GM12878 (cell line): ENCODE data around the gene SHCBP1L. TPM values are rescaled to one million over a fixed set of nuclear protein-coding genes. Genes with fewer than 3 reads are reported as not detected.

ENCODE experiments used
- ATAC-seq: fragments of 200-7000 bp; cut with Tn5 transposase; 3 replicates; pipeline ENCODE4 v1.9.1; 2020; ENCODE audit warnings: mild to moderate bottlenecking, moderate library complexity
- BruUV-seq: library from RNA; stranded (reverse); fragments of 400-500 nt; replicated peaks from 2 replicates; lab custom pipeline; 2021; lab: Mats Ljungman, UMichigan
- CTCF ChIA-PET: fragments of 300-600 bp; sonication (Branson Sonifier 250); formaldehyde crosslinking; extraction: SDS; loops from one replicate; lab custom pipeline; 2021; ENCODE audit warnings: inconsistent platforms; lab: Yijun Ruan, JAX
- POLR2A ChIA-PET: fragments of 350-600 bp; formaldehyde crosslinking; extraction: SDS; loops from one replicate; lab custom pipeline; 2021; ENCODE audit warnings: inconsistent platforms; lab: Charles Lee
- RAD21 ChIA-PET: fragments of 300-600 bp; sonication (Branson Sonifier 250); formaldehyde crosslinking; loops from one replicate; lab custom pipeline; 2023; ENCODE audit warnings: antibody characterized with exemption; ENCODE audit not compliant: unreplicated experiment; lab: Charles Lee
- SMC1A ChIA-PET: fragments of 300-600 bp; sonication (Branson Sonifier 250); formaldehyde crosslinking; loops from one replicate; lab custom pipeline; 2023; ENCODE audit not compliant: unreplicated experiment, uncharacterized antibody; lab: Charles Lee
- DNase-seq: peaks from one replicate; pipeline ENCODE4 v3.0.0-alpha.2; 2011; ENCODE audit warnings: low read depth, low spot score
- FAIRE-seq: peaks from 3 replicates; lab custom pipeline; 2011; peaks lifted over from hg19 to GRCh38; lab: Jason Lieb, UNC
- H2AFZ ChIP-seq: 2 replicates; pipeline ENCODE4 v1.6.0; 2011; ENCODE audit warnings: low read depth, low read length, control low read depth; ENCODE audit not compliant: control insufficient read depth
- H3K27ac ChIP-seq: 2 replicates; pipeline ENCODE4 v1.5.1; 2011; ENCODE audit warnings: control low read depth; ENCODE audit not compliant: control insufficient read depth, insufficient read depth
- H3K27me3 ChIP-seq, 2 experiments: replicated peaks in 1 of 2; 2 replicates each; pipeline versions ENCODE4 v1.6.0 to v1.6.1; 2011; ENCODE audit warnings: low read length in 1 of 2; ENCODE audit not compliant: control insufficient read depth in 2 of 2, insufficient read depth in 2 of 2
- H3K36me3 ChIP-seq, 2 experiments: 2 replicates each; pipeline ENCODE4 v1.5.1; 2011; ENCODE audit warnings: low read length in 1 of 2; ENCODE audit not compliant: control insufficient read depth in 2 of 2, insufficient read depth in 2 of 2
- H3K4me1 ChIP-seq: 2 replicates; pipeline ENCODE4 v1.6.1; 2011; ENCODE audit warnings: mild to moderate bottlenecking, low read length, moderate library complexity, mixed read lengths; ENCODE audit not compliant: control insufficient read depth, insufficient read depth
- H3K4me2 ChIP-seq: 2 replicates; pipeline ENCODE4 v1.6.0; 2011; ENCODE audit warnings: control low read depth; ENCODE audit not compliant: control insufficient read depth, insufficient read depth
- H3K4me3 ChIP-seq: fragments of 200-600 bp; sonication (generic); 2 replicates; pipeline ENCODE4 v1.5.1; 2016
- H3K79me2 ChIP-seq: 2 replicates; pipeline ENCODE4 v1.6.0; 2011; ENCODE audit warnings: low read length; ENCODE audit not compliant: control insufficient read depth, insufficient read depth
- H3K9ac ChIP-seq: 2 replicates; pipeline ENCODE4 v1.8.0; 2011; ENCODE audit warnings: low read length, control low read depth, mixed read lengths; ENCODE audit not compliant: control insufficient read depth, insufficient read depth
- H3K9me3 ChIP-seq: replicated peaks from 3 replicates; pipeline ENCODE4 v1.5.1; 2011; ENCODE audit warnings: mild to moderate bottlenecking, low read length; ENCODE audit not compliant: control insufficient read depth, insufficient read depth
- H4K20me1 ChIP-seq: 2 replicates; pipeline ENCODE4 v1.6.0; 2011; ENCODE audit not compliant: control insufficient read depth, insufficient read depth
- CHD1 ChIP-seq: IDR thresholded peaks from 2 replicates; pipeline ENCODE4 v1.6.1; 2012; ENCODE audit warnings: low read depth, low read length, improper control_type of control experiment
- EZH2 ChIP-seq: IDR thresholded peaks from 2 replicates; pipeline ENCODE4 v1.6.1; 2012; ENCODE audit warnings: low read depth, mild to moderate bottlenecking, control low read depth, inconsistent platforms, low read length, borderline replicate concordance; ENCODE audit not compliant: control insufficient read depth
- FOXK2 ChIP-seq: fragments of 450-650 bp; IDR thresholded peaks from 2 replicates; pipeline ENCODE4 v1.6.1; 2017; ENCODE audit warnings: mild to moderate bottlenecking, moderate library complexity
- HDAC6 ChIP-seq: fragments of 200-600 bp; sonication (generic); IDR thresholded peaks from one replicate; pipeline ENCODE4 v1.8.0; 2017; ENCODE audit warnings: antibody characterized with exemption; ENCODE audit not compliant: unreplicated experiment
- MTA3 ChIP-seq: IDR thresholded peaks from 2 replicates; pipeline ENCODE4 v1.6.1; 2012; ENCODE audit warnings: low read length, inconsistent platforms, borderline replicate concordance
- RB1 ChIP-seq: fragments of 450-650 bp; formaldehyde crosslinking; IDR thresholded peaks from 2 replicates; pipeline ENCODE4 v1.6.1; 2017; ENCODE audit warnings: mild to moderate bottlenecking, borderline replicate concordance
- RCOR1 ChIP-seq: conservative IDR thresholded peaks from 2 replicates; pipeline ENCODE4 v1.6.1; 2012; ENCODE audit warnings: low read depth, low read length, improper control_type of control experiment
- SMAD5 ChIP-seq: IDR thresholded peaks from 2 replicates; pipeline ENCODE4 v1.6.1; 2016; ENCODE audit warnings: antibody characterized with exemption, low read depth
- SMARCA5 ChIP-seq: fragments of 450-650 bp; IDR thresholded peaks from 2 replicates; pipeline ENCODE4 v1.6.1; 2017; ENCODE audit warnings: mild to moderate bottlenecking
- SREBF2 ChIP-seq: IDR thresholded peaks from 2 replicates; pipeline ENCODE4 v1.6.1; 2012; ENCODE audit warnings: mild to moderate bottlenecking, low read length
- SRF ChIP-seq, 2 experiments: IDR thresholded peaks; 2 replicates each; pipeline ENCODE4 v1.6.1; 2011; ENCODE audit warnings: low read depth in 2 of 2, low read length in 2 of 2, mild to moderate bottlenecking in 1 of 2, moderate library complexity in 1 of 2
- TBL1XR1 ChIP-seq: IDR thresholded peaks from 2 replicates; pipeline ENCODE4 v1.6.1; 2012; ENCODE audit warnings: low read depth, low read length, improper control_type of control experiment
- ZNF24 ChIP-seq: fragments of 450-650 bp; IDR thresholded peaks from 2 replicates; pipeline ENCODE4 v1.6.1; 2017; ENCODE audit warnings: antibody characterized with exemption, mild to moderate bottlenecking
- whole genome bisulfite sequencing: methylation state at CpG from one replicate; pipeline ENCODE4 v1.1.6; 2016; ENCODE audit warnings: low lambda C conversion rate; ENCODE audit not compliant: insufficient replicate concordance, insufficient coverage; ENCODE audit errors: missing lambda C conversion rate; 5-methylcytosine and 5-hydroxymethylcytosine counted together
- in situ Hi-C: fragments of 300-500 bp; cut with MboI; formaldehyde crosslinking; loops from 9 replicates; pipeline ENCODE4 v1.14.3; 2018; ENCODE audit warnings: mixed read lengths
- intact Hi-C: fragments of 100-400 bp; cut with micrococcal nuclease; formaldehyde crosslinking; loops from one replicate; pipeline ENCODE4 v1.14.2; 2022; ENCODE audit not compliant: unreplicated experiment
- polyA plus RNA-seq, 11 experiments: library from polyadenylated mRNA; depleted of rRNA in 4 of 11; unstranded in 6 of 11; stranded (reverse) in 5 of 11; fragments of >200 nt; fragmentation: Nextera tagmentation in 4 of 11; fragmentation: Illumina TruSeq in 1 of 11; extraction: Ambion mirVana in 4 of 11; extraction: Trizol in 1 of 11; gene quantifications; 1 replicate in 1 of 11; 2 replicates in 10 of 11; pipeline versions ENCODE4 v1.2.1 to v1.2.3, GENCODE V29; 2011 to 2016; ENCODE audit warnings: inconsistent platforms in 2 of 11, missing spikeins in 2 of 11, low read depth in 1 of 11
- total RNA-seq, 4 experiments: library from RNA; depleted of rRNA in 3 of 4; stranded (reverse); fragments of >200 nt in 3 of 4; fragmentation: Illumina TruSeq in 1 of 4; extraction: Trizol in 1 of 4; gene quantifications; 2 replicates each; pipeline versions ENCODE4 v1.2.1 to v1.2.3, GENCODE V29; 2013 to 2021
- TF ChIP-seq, protein P1 (sequence below): fragments of 450-650 bp; formaldehyde crosslinking; IDR thresholded peaks from 2 replicates; pipeline ENCODE4 v1.4.0; 2022; ENCODE audit warnings: mild to moderate bottlenecking, moderate library complexity
- TF ChIP-seq, protein P2 (sequence below): fragments of 450-650 bp; IDR thresholded peaks from 2 replicates; pipeline ENCODE4 v1.6.1; 2018; ENCODE audit warnings: mild to moderate bottlenecking, low read depth, moderate library complexity; ENCODE audit not compliant: partially characterized antibody

SHCBP1L gene
- total and polyA plus RNA-seq, 10 of the 15 experiments (the other 5 are each of a cell fraction or from before 2014, with no cell fraction given) = not detected

DNA sequence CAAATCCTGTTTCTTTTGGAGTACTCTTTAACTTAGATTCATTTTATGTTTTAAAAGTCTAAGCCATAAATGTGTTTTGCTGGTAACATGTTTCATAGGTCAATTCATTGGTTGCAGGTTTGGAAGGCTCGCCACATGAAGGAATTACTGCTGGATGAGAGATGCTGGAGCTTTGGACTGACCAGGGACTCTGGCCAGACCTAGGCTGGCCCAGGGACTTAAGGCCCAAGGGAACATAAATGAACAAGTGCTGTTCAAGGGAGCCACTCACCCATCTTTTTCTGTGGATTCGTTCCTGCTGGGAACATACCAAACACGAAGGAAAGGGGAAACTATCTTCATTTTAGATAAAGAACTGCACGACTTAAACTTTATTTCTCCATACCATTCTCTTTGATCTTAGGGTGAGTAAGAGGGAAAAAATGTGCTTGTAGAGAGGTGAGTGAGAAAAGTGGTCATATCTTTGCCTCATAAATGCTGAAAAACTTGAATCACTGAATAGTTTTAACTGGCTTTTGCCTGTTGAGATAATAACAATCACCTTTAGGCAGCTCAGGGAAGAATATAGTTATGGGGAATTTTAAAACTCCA lies 15.3 kb upstream of the SHCBP1L start:
- WGBS = 6% methylated on average over 4 of the region's 4 CpGs
- Histone ChIP-seq H3K79me2 (no peaks in the 10 kb centered on the region), H3K4me1 (no peaks in the 10 kb centered on the region), H3K9me3 (no peaks in the 10 kb centered on the region), H2AFZ (no peak overlapping the region), H3K4me3 (no peak overlapping the region), H3K4me2 (no peak overlapping the region), H3K27ac (no peak overlapping the region), H3K9ac (no peak overlapping the region), H3K27me3 (no peaks in the 10 kb centered on the region), H4K20me1 (no peaks in the 10 kb centered on the region), H3K36me3 (no peaks in the 10 kb centered on the region)
- no peak for TF ChIP-seq FOXK2
- TF ChIP-seq HDAC6 = no peak
- TF ChIP-seq, protein P1, sequence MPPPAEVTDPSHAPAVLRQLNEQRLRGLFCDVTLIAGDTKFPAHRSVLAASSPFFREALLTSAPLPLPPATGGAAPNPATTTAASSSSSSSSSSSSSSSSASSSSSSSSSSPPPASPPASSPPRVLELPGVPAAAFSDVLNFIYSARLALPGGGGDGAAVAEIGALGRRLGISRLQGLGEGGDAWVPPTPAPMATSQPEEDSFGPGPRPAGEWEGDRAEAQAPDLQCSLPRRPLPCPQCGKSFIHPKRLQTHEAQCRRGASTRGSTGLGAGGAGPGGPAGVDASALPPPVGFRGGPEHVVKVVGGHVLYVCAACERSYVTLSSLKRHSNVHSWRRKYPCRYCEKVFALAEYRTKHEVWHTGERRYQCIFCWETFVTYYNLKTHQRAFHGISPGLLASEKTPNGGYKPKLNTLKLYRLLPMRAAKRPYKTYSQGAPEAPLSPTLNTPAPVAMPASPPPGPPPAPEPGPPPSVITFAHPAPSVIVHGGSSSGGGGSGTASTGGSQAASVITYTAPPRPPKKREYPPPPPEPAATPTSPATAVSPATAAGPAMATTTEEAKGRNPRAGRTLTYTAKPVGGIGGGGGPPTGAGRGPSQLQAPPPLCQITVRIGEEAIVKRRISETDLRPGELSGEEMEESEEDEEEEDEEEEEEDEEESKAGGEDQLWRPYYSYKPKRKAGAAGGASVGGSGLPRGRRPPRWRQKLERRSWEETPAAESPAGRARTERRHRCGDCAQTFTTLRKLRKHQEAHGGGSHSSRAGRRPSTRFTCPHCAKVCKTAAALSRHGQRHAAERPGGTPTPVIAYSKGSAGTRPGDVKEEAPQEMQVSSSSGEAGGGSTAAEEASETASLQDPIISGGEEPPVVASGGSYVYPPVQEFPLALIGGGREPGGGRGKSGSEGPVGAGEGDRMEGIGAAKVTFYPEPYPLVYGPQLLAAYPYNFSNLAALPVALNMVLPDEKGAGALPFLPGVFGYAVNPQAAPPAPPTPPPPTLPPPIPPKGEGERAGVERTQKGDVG (CRISPR knock-in tag) = no peak
- TF ChIP-seq SMAD5 = no peak
- no peak for TF ChIP-seq RB1
- TF ChIP-seq, protein P2, sequence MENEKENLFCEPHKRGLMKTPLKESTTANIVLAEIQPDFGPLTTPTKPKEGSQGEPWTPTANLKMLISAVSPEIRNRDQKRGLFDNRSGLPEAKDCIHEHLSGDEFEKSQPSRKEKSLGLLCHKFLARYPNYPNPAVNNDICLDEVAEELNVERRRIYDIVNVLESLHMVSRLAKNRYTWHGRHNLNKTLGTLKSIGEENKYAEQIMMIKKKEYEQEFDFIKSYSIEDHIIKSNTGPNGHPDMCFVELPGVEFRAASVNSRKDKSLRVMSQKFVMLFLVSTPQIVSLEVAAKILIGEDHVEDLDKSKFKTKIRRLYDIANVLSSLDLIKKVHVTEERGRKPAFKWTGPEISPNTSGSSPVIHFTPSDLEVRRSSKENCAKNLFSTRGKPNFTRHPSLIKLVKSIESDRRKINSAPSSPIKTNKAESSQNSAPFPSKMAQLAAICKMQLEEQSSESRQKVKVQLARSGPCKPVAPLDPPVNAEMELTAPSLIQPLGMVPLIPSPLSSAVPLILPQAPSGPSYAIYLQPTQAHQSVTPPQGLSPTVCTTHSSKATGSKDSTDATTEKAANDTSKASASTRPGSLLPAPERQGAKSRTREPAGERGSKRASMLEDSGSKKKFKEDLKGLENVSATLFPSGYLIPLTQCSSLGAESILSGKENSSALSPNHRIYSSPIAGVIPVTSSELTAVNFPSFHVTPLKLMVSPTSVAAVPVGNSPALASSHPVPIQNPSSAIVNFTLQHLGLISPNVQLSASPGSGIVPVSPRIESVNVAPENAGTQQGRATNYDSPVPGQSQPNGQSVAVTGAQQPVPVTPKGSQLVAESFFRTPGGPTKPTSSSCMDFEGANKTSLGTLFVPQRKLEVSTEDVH = no peak
- TF ChIP-seq CHD1 = no peak
- TF ChIP-seq SMARCA5 = no peak
- no peak for TF ChIP-seq SREBF2
- TF ChIP-seq SRF (IDR thresholded peaks at IDR 0.05; ENCODE audit: low read depth in 2 of 2, low read length in 2 of 2) = no peak
- TF ChIP-seq MTA3 = no peak
- no peak for TF ChIP-seq EZH2
- TF ChIP-seq ZNF24 = no peak
- TF ChIP-seq TBL1XR1 = no peak
- TF ChIP-seq RCOR1 = no peak
- ChIA-PET RAD21 (interaction anchor here (0.7 to 0.8 kb wide), 2 partner anchors 64 to 259 kb away, joined by 3 read pairs; no protein-coding TSS in a partner anchor), POLR2A (no interaction called here), CTCF (interaction anchor here (1.6 kb wide), 2 partner anchors 45 to 105 kb away, joined by 3 read pairs; no protein-coding TSS in a partner anchor), SMC1A (interaction anchor here (2.1 kb wide), 1 partner anchor 350 kb away, joined by 4 read pairs; no protein-coding TSS in a partner anchor)
- DNase-seq (no peak), ATAC-seq (no peak), FAIRE-seq (no peak)
- no TSS peak for BruUV-seq
- intact Hi-C loops = loop anchor here (10.0 kb wide), 2 partner anchors 507 to 577 kb away; partner anchors contain the start of gene SMG7
- in situ Hi-C loops = no loop called here
